ENCODE data around the gene KLHL36.

GRCh38 chr16:84603140-84603816, 45.0 kb upstream of the KLHL36 start:
- TF ChIP-seq CTCF (conservative IDR thresholded peaks at IDR 0.05; ENCODE audit: low read length) (no peak), EZH2phosphoT487 (IDR thresholded peaks at IDR 0.05; ENCODE audit: borderline replicate concordance) (no peak)

Data from Loucy (cell line).